DOHH2 (cell line): ENCODE results near the gene ALKBH6.

Experiments
- H3F3A ChIP-seq: fragments of 200-600 bp; sonication (generic), shearing (Covaris generic); 2 replicates; pipeline ENCODE4 v1.6.0; 2016; ENCODE audit warnings: antibody characterized with exemption, mild to moderate bottlenecking; ENCODE audit not compliant: control insufficient read depth, insufficient read depth
- H3K27ac ChIP-seq: fragments of 200-600 bp; sonication (generic); 2 replicates; pipeline ENCODE4 v1.5.1; 2014; ENCODE audit warnings: low read depth, mild to moderate bottlenecking, low read length, moderate library complexity
- H3K27me3 ChIP-seq: fragments of 200-600 bp; sonication (generic); 2 replicates; pipeline ENCODE4 v1.6.1; 2014; ENCODE audit warnings: mild to moderate bottlenecking, low read length, mixed read lengths; ENCODE audit not compliant: control insufficient read depth
- H3K36me3 ChIP-seq: fragments of 200-600 bp; sonication (generic); 2 replicates; pipeline ENCODE4 v1.6.1; 2014; ENCODE audit warnings: mild to moderate bottlenecking, low read length, moderate library complexity, mixed read lengths; ENCODE audit not compliant: control insufficient read depth
- H3K4me1 ChIP-seq: fragments of 200-600 bp; sonication (generic); 2 replicates; pipeline ENCODE4 v1.6.1; 2014; ENCODE audit warnings: mild to moderate bottlenecking, low read length, mixed read lengths; ENCODE audit not compliant: control insufficient read depth
- H3K4me2 ChIP-seq: fragments of 200-600 bp; sonication (generic); 2 replicates; pipeline ENCODE4 v1.6.0; 2014; ENCODE audit warnings: mild to moderate bottlenecking, low read length, moderate library complexity
- H3K4me3 ChIP-seq: fragments of 200-600 bp; sonication (generic); 2 replicates; pipeline ENCODE4 v1.5.1; 2014; ENCODE audit warnings: mild to moderate bottlenecking, low read length, mixed read lengths
- H3K79me2 ChIP-seq: fragments of 200-600 bp; sonication (generic); 2 replicates; pipeline ENCODE4 v1.6.1; 2014; ENCODE audit warnings: mild to moderate bottlenecking, low read length, mixed read lengths; ENCODE audit not compliant: control insufficient read depth
- H3K9me2 ChIP-seq: fragments of 200-600 bp; sonication (generic); replicated peaks from 2 replicates; pipeline ENCODE4 v1.6.1; 2014; ENCODE audit warnings: mild to moderate bottlenecking, low read length, mixed read lengths; ENCODE audit not compliant: control insufficient read depth
- H3K9me3 ChIP-seq: fragments of 200-600 bp; sonication (generic); 2 replicates; pipeline ENCODE4 v1.6.1; 2014; ENCODE audit warnings: antibody characterized with exemption, low read length, mixed read lengths; ENCODE audit not compliant: control insufficient read depth, insufficient read depth
- H4K20me1 ChIP-seq: fragments of 200-600 bp; sonication (generic); 2 replicates; pipeline ENCODE4 v1.6.0; 2014; ENCODE audit warnings: low read depth, mild to moderate bottlenecking, antibody characterized with exemption, low read length, moderate library complexity; ENCODE audit not compliant: control insufficient read depth, insufficient read depth
- CTCF ChIP-seq: fragments of 200-600 bp; sonication (generic); IDR thresholded peaks from one replicate; pipeline ENCODE4 v1.5.1; 2014; ENCODE audit warnings: antibody characterized with exemption, mild to moderate bottlenecking, low read depth, low read length; ENCODE audit not compliant: poor library complexity, severe bottlenecking
- EZH2phosphoT487 ChIP-seq: fragments of 200-600 bp; sonication (generic); IDR thresholded peaks from 2 replicates; pipeline ENCODE4 v1.6.1; 2017; ENCODE audit warnings: borderline replicate concordance, mild to moderate bottlenecking, antibody characterized with exemption, low read length, moderate library complexity, mixed read lengths

Gene ALKBH6

GRCh38 chr19:36032251-36033104 lies 18.5 kb upstream of the ALKBH6 start, which contains the start of gene CLIP3:
Gene CLIP3 (minus strand): TSS chr19:36032873. CDS start chr19:36032357, 516 bp downstream.
- Histone ChIP-seq H3K4me1 (peaks cover 2% of the 10 kb centered on the region; the same call in 1 of the 2 replicates), H3K79me2 (no peaks in the 10 kb centered on the region), H3K4me2 (peak within 1 kb of the TSS; percentile 63), H3K36me3 (no peaks in the 10 kb centered on the region), H3K4me3 (peak within 1 kb of the TSS; percentile 60), H3F3A (no peaks in the 10 kb centered on the region), H3K27me3 (no peaks in the 10 kb centered on the region), H3K9me3 (no peaks in the 10 kb centered on the region), H3K27ac (no peak within 1 kb of the TSS), H3K9me2 (no peaks in the 10 kb centered on the region), H4K20me1 (peaks cover 3% of the 10 kb centered on the region; the same call in 1 of the 2 replicates)
- TF ChIP-seq EZH2phosphoT487: no peak
- no peak for TF ChIP-seq CTCF

GRCh38 chr19:36031308-36031707 lies 17.3 kb upstream of the ALKBH6 start:
- TF ChIP-seq CTCF (no peak), EZH2phosphoT487 (no peak)
- Histone ChIP-seq H3K9me3 (no peaks in the 10 kb centered on the region), H3K79me2 (no peaks in the 10 kb centered on the region), H3K4me2 (no peak overlapping the region), H3F3A (no peaks in the 10 kb centered on the region), H3K9me2 (no peaks in the 10 kb centered on the region), H3K27me3 (no peaks in the 10 kb centered on the region), H3K4me1 (peaks cover 2% of the 10 kb centered on the region; the same call in 1 of the 2 replicates), H3K27ac (no peak overlapping the region), H3K36me3 (no peaks in the 10 kb centered on the region), H4K20me1 (peaks cover 3% of the 10 kb centered on the region; the same call in 1 of the 2 replicates), H3K4me3 (no peak overlapping the region)

GRCh38 chr19:36030264-36031148 lies 16.5 kb upstream of the ALKBH6 start:
- Histone ChIP-seq H3F3A (no peaks in the 10 kb centered on the region), H3K27me3 (no peaks in the 10 kb centered on the region), H3K4me2 (no peak overlapping the region), H3K79me2 (no peaks in the 10 kb centered on the region), H3K36me3 (no peaks in the 10 kb centered on the region; the same call in 1 of the 2 replicates), H3K4me1 (peaks cover 2% of the 10 kb centered on the region; the same call in 1 of the 2 replicates), H3K4me3 (no peak overlapping the region), H3K27ac (no peak overlapping the region), H4K20me1 (peaks cover 3% of the 10 kb centered on the region; the same call in 1 of the 2 replicates), H3K9me2 (no peaks in the 10 kb centered on the region), H3K9me3 (no peaks in the 10 kb centered on the region)
- TF ChIP-seq CTCF (peak; percentile 16), EZH2phosphoT487 (no peak)
